OCI-LY3 (cell line): ENCODE data around the gene TPCN1.

Source experiments
- H2AFZ ChIP-seq: fragments of 200-600, 300-600 bp; shearing (Covaris generic); 2 replicates; pipeline ENCODE4 v1.6.0; 2014; ENCODE audit warnings: antibody characterized with exemption, low read depth, low read length
- H3K27ac ChIP-seq: fragments of 200-600, 300-600 bp; sonication (generic); 2 replicates; pipeline ENCODE4 v1.5.1; 2014; ENCODE audit warnings: mild to moderate bottlenecking, low read length, moderate library complexity, mixed read lengths
- H3K27me3 ChIP-seq: fragments of 200-600, 300-600 bp; sonication (generic); 2 replicates; pipeline ENCODE4 v1.6.1; 2014; ENCODE audit warnings: low read depth, low read length, mixed read lengths
- H3K36me3 ChIP-seq: fragments of 200-600, 300-600 bp; sonication (generic); replicated peaks from 2 replicates; pipeline ENCODE3; 2014; ENCODE audit warnings: low read depth, low read length, mixed read lengths
- H3K4me1 ChIP-seq: fragments of 300-600, 200-600 bp; sonication (generic); 2 replicates; pipeline ENCODE4 v1.6.1; 2014; ENCODE audit warnings: low read length, mixed read lengths
- H3K4me2 ChIP-seq: fragments of 200-600, 300-600 bp; sonication (generic); 2 replicates; pipeline ENCODE4 v1.6.1; 2014; ENCODE audit warnings: low read length, mixed read lengths
- H3K4me3 ChIP-seq: fragments of 300-600, 200-600 bp; sonication (generic); 2 replicates; pipeline ENCODE4 v1.5.1; 2014; ENCODE audit warnings: antibody characterized with exemption, mild to moderate bottlenecking, low read length, moderate library complexity
- H3K79me2 ChIP-seq: fragments of 300-600, 200-600 bp; shearing (Covaris generic); 2 replicates; pipeline ENCODE4 v1.6.1; 2014; ENCODE audit warnings: mild to moderate bottlenecking, low read length, mixed read lengths
- H3K9ac ChIP-seq: fragments of 300-600, 200-600 bp; shearing (Covaris generic); 2 replicates; pipeline ENCODE4 v1.6.0; 2014; ENCODE audit warnings: mild to moderate bottlenecking, low read length, moderate library complexity
- H3K9me3 ChIP-seq: fragments of 200-600, 300-600 bp; shearing (Covaris generic); 2 replicates; pipeline ENCODE4 v1.6.1; 2014; ENCODE audit warnings: low read length, mixed read lengths; ENCODE audit not compliant: insufficient read depth
- H4K20me1 ChIP-seq: fragments of 200-600, 300-600 bp; sonication (generic); 2 replicates; pipeline ENCODE4 v1.6.1; 2016; ENCODE audit warnings: low read length, mixed read lengths; ENCODE audit not compliant: insufficient read depth
- EZH2phosphoT487 ChIP-seq: fragments of 200-600 bp; shearing (Covaris generic); IDR thresholded peaks from 2 replicates; pipeline ENCODE4 v1.6.1; 2018; ENCODE audit warnings: antibody characterized with exemption, mixed run types, low read depth
- TF ChIP-seq, protein P1 (sequence below): fragments of 200-600, 300-600 bp; sonication (generic); IDR thresholded peaks from 2 replicates; pipeline ENCODE4 v1.5.1; 2014; ENCODE audit warnings: antibody characterized with exemption, low read length, low read depth

Gene TPCN1

DNA sequence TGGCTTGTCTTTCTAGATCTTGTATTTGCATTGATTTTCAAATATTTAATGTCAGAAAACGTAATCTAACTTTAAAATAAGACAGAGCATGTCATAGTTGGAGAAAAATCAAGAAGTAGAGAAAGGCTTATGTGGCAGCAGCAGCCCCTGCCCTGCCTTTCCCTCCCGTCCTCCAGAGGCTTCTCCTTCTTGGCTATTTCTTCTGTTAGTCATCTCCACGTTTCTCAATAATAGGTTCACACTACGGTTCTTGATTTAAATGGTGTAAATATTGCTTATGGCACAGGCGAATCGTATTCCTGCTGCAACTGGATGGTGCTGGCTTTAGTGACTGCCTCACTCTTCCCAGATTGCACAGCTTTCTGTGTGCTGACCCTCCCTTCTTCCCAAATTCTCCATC, 70.8 kb downstream of the TPCN1 start:
- no peaks in the 10 kb centered on the region for H4K20me1 ChIP-seq
- peaks cover 14% of the 10 kb centered on the region for H3K36me3 ChIP-seq
- H3K4me3 ChIP-seq = no peak overlapping the region
- H3K27ac ChIP-seq = no peak overlapping the region
- H2AFZ ChIP-seq = no peak overlapping the region
- no peak overlapping the region for H3K4me2 ChIP-seq
- H3K9me3 ChIP-seq = no peaks in the 10 kb centered on the region
- H3K27me3 ChIP-seq = no peaks in the 10 kb centered on the region
- TF ChIP-seq, protein P1, sequence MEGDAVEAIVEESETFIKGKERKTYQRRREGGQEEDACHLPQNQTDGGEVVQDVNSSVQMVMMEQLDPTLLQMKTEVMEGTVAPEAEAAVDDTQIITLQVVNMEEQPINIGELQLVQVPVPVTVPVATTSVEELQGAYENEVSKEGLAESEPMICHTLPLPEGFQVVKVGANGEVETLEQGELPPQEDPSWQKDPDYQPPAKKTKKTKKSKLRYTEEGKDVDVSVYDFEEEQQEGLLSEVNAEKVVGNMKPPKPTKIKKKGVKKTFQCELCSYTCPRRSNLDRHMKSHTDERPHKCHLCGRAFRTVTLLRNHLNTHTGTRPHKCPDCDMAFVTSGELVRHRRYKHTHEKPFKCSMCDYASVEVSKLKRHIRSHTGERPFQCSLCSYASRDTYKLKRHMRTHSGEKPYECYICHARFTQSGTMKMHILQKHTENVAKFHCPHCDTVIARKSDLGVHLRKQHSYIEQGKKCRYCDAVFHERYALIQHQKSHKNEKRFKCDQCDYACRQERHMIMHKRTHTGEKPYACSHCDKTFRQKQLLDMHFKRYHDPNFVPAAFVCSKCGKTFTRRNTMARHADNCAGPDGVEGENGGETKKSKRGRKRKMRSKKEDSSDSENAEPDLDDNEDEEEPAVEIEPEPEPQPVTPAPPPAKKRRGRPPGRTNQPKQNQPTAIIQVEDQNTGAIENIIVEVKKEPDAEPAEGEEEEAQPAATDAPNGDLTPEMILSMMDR = no peak
- no peaks in the 10 kb centered on the region for H3K4me1 ChIP-seq
- H3K79me2 ChIP-seq = no peaks in the 10 kb centered on the region
- H3K9ac ChIP-seq = no peak overlapping the region

DNA sequence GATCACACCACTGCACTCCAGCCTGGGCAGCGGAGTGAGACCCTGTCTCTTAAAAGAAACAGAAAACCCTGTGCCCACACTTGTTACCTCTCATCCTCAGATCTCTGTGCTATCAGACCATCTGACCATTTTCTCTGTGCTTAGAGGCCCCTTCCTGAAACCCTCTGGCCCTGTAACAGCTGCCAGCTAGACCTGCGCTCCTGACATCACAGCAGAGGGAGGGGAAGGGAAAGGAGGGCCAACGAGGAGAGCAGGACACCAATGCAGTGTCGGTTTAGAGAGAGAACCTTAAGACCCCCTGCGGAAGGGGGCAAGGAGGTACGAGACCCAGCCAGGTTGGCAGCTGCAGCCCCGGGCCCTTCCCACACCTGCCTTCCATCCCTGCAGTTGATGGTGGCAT, 71.3 kb downstream of the TPCN1 start:
- H3K4me2 ChIP-seq = no peak overlapping the region
- H3K9me3 ChIP-seq = no peaks in the 10 kb centered on the region
- peaks cover 19% of the 10 kb centered on the region for H3K36me3 ChIP-seq
- no peaks in the 10 kb centered on the region for H3K27me3 ChIP-seq
- H2AFZ ChIP-seq = no peak overlapping the region
- no peak for TF ChIP-seq EZH2phosphoT487
- TF ChIP-seq, protein P1 = no peak
- no peak overlapping the region for H3K4me3 ChIP-seq
- H3K9ac ChIP-seq = no peak overlapping the region
- H3K79me2 ChIP-seq = no peaks in the 10 kb centered on the region
- no peak overlapping the region for H3K27ac ChIP-seq
- H3K4me1 ChIP-seq = no peaks in the 10 kb centered on the region
- no peaks in the 10 kb centered on the region for H4K20me1 ChIP-seq

DNA sequence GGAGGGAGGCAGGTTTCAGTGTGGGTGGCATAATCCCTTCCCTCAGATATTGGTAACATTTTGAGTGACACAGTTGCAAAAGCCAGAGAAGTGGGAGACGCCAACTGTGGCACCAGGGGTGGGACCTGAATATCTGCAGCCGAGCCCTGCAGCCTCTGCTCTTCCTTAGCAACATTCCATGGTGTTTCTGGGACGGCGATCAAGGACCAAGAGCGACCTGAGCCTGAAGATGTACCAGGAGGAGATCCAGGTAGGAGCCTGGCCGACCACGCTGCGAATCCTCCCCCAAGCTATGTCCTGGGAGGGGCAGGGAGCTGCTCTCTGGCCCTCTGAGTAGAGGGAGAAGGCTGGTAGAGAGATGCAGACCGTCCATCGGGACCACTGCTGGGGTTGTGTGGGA, 71.8 kb downstream of the TPCN1 start:
- H3K27me3 ChIP-seq = no peaks in the 10 kb centered on the region
- no peak overlapping the region for H3K4me3 ChIP-seq
- H3K27ac ChIP-seq = no peak overlapping the region
- H3K4me2 ChIP-seq = no peak overlapping the region
- H3K4me1 ChIP-seq = no peaks in the 10 kb centered on the region
- no peaks in the 10 kb centered on the region for H3K9me3 ChIP-seq
- no peak overlapping the region for H2AFZ ChIP-seq
- no peaks in the 10 kb centered on the region for H3K79me2 ChIP-seq
- H3K36me3 ChIP-seq = peaks cover 20% of the 10 kb centered on the region
- TF ChIP-seq EZH2phosphoT487 = no peak
- H4K20me1 ChIP-seq = no peaks in the 10 kb centered on the region
- H3K9ac ChIP-seq = no peak overlapping the region

DNA sequence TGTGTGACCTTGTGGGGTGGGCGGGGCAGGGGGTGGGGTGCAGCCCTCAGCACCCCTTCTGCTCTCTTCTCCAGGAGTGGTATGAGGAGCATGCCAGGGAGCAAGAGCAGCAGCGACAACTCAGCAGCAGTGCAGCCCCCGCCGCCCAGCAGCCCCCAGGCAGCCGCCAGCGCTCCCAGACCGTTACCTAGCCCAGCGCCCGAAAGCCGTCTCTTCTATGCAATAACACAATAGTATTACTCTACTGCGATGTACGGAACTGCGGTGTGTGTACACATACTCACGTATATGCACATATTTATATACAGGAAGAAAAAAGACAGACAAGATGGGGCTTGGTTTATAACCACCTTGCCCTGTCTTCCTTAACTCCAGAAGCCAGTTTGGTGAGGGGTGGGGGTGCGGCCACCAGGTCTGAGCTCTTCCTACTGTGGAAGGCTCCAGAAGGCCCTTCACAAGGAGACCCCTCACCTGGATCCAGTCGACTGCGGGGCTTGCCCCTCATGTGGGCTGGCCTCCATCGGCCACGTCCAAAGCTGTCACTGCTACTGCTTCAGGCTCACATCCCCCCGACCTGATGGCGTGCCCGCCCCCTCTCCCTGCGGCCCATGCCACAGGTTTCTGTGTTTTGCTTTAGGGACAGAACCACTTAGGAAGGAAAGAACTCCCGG, 74.8 kb downstream of the TPCN1 start:
- H3K27me3 ChIP-seq = no peaks in the 10 kb centered on the region
- H2AFZ ChIP-seq = no peak overlapping the region
- H3K36me3 ChIP-seq = peaks cover 20% of the 10 kb centered on the region
- H3K27ac ChIP-seq = no peak overlapping the region
- no peaks in the 10 kb centered on the region for H3K9me3 ChIP-seq
- no peaks in the 10 kb centered on the region for H3K4me1 ChIP-seq
- H3K9ac ChIP-seq = no peak overlapping the region
- H3K4me2 ChIP-seq = no peak overlapping the region
- H3K4me3 ChIP-seq = no peak overlapping the region
- no peak for TF ChIP-seq EZH2phosphoT487
- TF ChIP-seq, protein P1 = no peak
- no peaks in the 10 kb centered on the region for H3K79me2 ChIP-seq
- H4K20me1 ChIP-seq = no peaks in the 10 kb centered on the region
